SK-N-MC (cell line): ENCODE measurements around the gene FDX1.

ENCODE experiments used
- EZH2 ChIP-seq: fragments of 200-600 bp; sonication (generic); IDR thresholded peaks from one replicate; pipeline ENCODE4 v1.6.1; 2017; ENCODE audit warnings: antibody characterized with exemption
- FOXP2 ChIP-seq: optimal IDR thresholded peaks from 2 replicates; pipeline ENCODE3; 2011; ENCODE audit warnings: mild to moderate bottlenecking, moderate library complexity; ENCODE audit not compliant: insufficient read depth; ENCODE audit errors: extremely low read length, control extremely low read depth
- POLR2AphosphoS5 ChIP-seq: IDR thresholded peaks from 2 replicates; pipeline ENCODE4 v1.6.1; 2012; ENCODE audit warnings: mild to moderate bottlenecking, low read depth, low read length, borderline replicate concordance

- TF ChIP-seq EZH2 (no peak), POLR2AphosphoS5 (no peak), FOXP2 (no peak)
Measured at GRCh38 chr11:110513846-110514437, 84.2 kb downstream of the FDX1 start.
